ENCODE measurements around the gene ZNF708. TPM values are rescaled to one million over a fixed set of nuclear protein-coding genes. Genes with fewer than 3 reads are reported as not detected.

ZNF708 gene
- 1.4 and 6.5 TPM in 2 replicates for total RNA-seq

DNA sequence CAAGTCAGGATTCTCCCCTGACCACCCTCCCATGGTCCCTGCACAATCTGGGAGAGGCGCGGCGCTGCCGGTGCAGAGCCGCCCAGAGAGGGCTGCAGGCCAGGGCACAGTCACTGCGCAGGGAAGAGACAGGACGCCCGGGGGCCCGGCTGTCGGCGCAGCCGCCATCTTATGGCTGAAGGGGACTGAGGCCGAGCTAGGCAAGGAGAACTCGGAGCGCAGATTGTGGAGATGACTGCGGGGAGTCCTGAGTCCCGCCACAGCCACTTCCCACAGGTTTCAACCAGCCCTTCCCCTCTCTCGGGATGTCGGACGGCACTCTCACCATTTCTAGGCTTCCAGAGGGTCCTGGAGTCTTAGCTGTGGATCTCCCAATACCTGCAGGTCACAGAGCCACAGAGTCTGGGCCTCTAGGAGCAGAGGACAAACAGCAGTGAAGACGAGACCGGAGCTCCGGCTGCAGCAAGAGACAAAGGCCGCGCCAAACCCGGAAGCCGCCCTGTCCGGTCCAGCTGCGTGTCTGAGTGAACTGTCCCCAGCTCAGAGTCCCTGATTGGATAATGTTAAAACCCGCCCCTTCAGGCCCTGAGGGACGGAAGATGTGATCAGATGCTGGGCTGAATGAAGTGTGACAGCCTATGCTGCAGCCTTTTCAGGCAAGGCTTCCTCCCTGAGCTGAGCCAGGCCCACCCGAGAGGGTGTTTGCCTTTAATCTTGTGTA lies at the start of gene ZNF708:
Gene ZNF708 (minus strand): TSS at position 526 of the 721 bp plus-strand sequence. CDS start 198 bp downstream, at position 328.

DNA sequence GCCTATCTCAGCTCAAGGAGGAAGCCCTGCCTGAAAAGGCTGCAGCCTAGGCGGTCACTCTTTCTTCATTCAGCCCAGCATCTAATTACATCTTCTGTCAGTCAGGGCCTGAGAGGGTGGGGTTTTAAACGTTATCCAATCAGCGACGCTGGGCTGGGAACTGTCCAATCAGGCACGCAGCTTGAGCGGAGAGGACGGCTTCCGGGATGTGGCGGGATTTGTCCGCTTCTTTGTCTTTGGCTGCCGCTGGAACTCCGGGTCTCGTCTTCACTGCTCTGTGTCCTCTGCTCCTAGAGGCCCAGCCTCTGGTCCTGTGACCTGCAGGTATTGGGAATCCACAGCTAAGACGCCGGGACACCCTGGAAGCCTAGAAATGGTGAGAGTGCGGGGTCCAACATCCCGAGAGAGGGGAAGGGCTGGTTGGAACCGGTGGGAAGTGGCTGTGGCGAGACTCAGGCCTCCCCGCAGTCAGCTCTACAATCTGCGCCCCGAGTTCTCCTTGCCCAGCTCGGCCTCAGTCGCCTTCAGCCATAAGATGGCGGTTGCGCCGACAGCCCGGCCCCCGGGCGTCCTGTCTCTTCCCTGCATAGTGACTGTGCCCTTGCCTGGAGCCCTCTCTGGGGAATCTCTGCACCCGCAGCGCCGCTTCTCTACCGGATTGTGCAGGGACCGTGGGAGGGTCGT lies 29.7 kb upstream of the ZNF708 start, which contains the start of gene ZNF738:
Gene ZNF738 (plus strand): TSS at position 233 of the 684 bp plus-strand sequence. CDS start 141 bp downstream, at position 374.

Other genes with a start within 250 kb of the ZNF708 start
- gene ZNF714, start 247.2 kb downstream of the ZNF708 start, total RNA-seq: 2.3 and 7.1 TPM in 2 replicates
- 3.1 and 3.7 TPM in 2 replicates for gene ZNF431, start 187.4 kb downstream of the ZNF708 start, total RNA-seq
- gene ZNF738, start 29.6 kb upstream of the ZNF708 start, total RNA-seq: 3.3 and 6.7 TPM in 2 replicates
- gene ZNF493, start 67.7 kb upstream of the ZNF708 start, total RNA-seq: 1.1 and 1.8 TPM in 2 replicates
- 2.3 and 2.7 TPM in 2 replicates for gene ZNF429, start 176.2 kb upstream of the ZNF708 start, total RNA-seq

All from mammary microvascular endothelial cell (primary cell).